HG02884 (cell line): ENCODE results near the gene KRT9.

Experiments used
- ATAC-seq: cut with Tn5 transposase; IDR thresholded peaks from one replicate; pipeline ENCODE4 v1.9.1; 2021; ENCODE audit warnings: mild to moderate bottlenecking, moderate library complexity; ENCODE audit not compliant: unreplicated experiment

Gene KRT9

GRCh38 chr17:41532947-41533570 lies 38.8 kb downstream of the KRT9 start:
- no peak for ATAC-seq

- no peak for ATAC-seq
Measured at GRCh38 chr17:41531993-41532392, 39.9 kb downstream of the KRT9 start.

GRCh38 chr17:41530062-41531048 lies 41.5 kb downstream of the KRT9 start:
- ATAC-seq: no peak

GRCh38 chr17:41529491-41529915 lies 42.4 kb downstream of the KRT9 start:
- ATAC-seq: no peak

- no peak for ATAC-seq
Measured at GRCh38 chr17:41528959-41529353, 42.9 kb downstream of the KRT9 start.

GRCh38 chr17:41527063-41528023 lies 44.5 kb downstream of the KRT9 start:
- ATAC-seq: no peak

GRCh38 chr17:41524261-41524660 lies 47.6 kb downstream of the KRT9 start:
- no peak for ATAC-seq

- no peak for ATAC-seq
Measured at GRCh38 chr17:41523787-41524186, 48.1 kb downstream of the KRT9 start.

GRCh38 chr17:41523225-41523593 lies 48.6 kb downstream of the KRT9 start:
- no peak for ATAC-seq

- no peak for ATAC-seq
Measured at GRCh38 chr17:41522301-41523224, 49.3 kb downstream of the KRT9 start.

GRCh38 chr17:41521574-41522261 lies 50.1 kb downstream of the KRT9 start:
- ATAC-seq: no peak

- ATAC-seq: no peak
Measured at GRCh38 chr17:41520821-41521521, 50.9 kb downstream of the KRT9 start.

- ATAC-seq: no peak
Measured at GRCh38 chr17:41519501-41520224, 52.2 kb downstream of the KRT9 start.

GRCh38 chr17:41518789-41519449 lies 52.9 kb downstream of the KRT9 start, which contains the start of gene KRT15:
Gene KRT15 (minus strand): TSS chr17:41518890. CDS start chr17:41518827, 63 bp downstream.
- ATAC-seq: no peak

- no peak for ATAC-seq
Measured at GRCh38 chr17:41518031-41518430, 53.8 kb downstream of the KRT9 start.

- no peak for ATAC-seq
Measured at GRCh38 chr17:41516830-41517283, 55.0 kb downstream of the KRT9 start.

GRCh38 chr17:41516147-41516829 lies 55.6 kb downstream of the KRT9 start:
- no peak for ATAC-seq
